ENCODE measurements around the gene MRPL50. TPM values are rescaled to one million over a fixed set of nuclear protein-coding genes. Genes with fewer than 3 reads are reported as not detected.

MRPL50 gene
- polyA plus RNA-seq, 1 of the 3 experiments (the other 2 are of a cell fraction), result 6.3 TPM

DNA sequence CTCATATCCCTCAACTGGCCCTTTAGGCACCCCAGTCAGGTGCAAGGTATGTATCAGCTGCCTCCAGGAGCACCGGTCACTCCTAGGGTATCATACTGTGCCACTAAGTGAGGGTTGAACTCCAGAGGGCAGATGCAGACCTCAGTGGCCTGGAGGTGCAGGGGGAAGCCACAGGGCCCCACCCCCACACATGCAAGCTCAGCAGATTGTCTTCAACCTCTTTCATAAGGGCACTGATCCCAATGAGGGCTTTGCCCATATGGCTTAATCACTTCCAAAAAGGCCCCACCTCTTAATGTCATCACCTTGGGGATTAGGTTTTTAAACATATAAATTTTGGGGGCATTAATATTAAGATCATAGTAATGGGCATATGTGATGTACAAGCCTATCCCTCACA is 41.8 kb downstream of the MRPL50 start (continued):
- TF ChIP-seq SMC3 (IDR thresholded peaks at IDR 0.05; ENCODE audit: low read depth, low read length), result no peak
- no peak for TF ChIP-seq JUND (IDR thresholded peaks at IDR 0.05)
- no peak for TF ChIP-seq CHD2 (IDR thresholded peaks at IDR 0.05; ENCODE audit: low read length, partially characterized antibody)

GRCh38 chr9:101354765-101355708 is 43.4 kb downstream of the MRPL50 start:
- TF ChIP-seq RAD21 (IDR thresholded peaks at IDR 0.05; ENCODE audit: low read length) (no peak), USF1 (IDR thresholded peaks at IDR 0.05; ENCODE audit: borderline replicate concordance, low read depth) (no peak), MAX (IDR thresholded peaks at IDR 0.05; ENCODE audit: low read depth) (no peak), PBX3 (IDR thresholded peaks at IDR 0.05) (no peak), FOXM1 (IDR thresholded peaks at IDR 0.05; ENCODE audit: low read depth) (no peak), CTCF (IDR thresholded peaks at IDR 0.05) (no peak), SIN3A (IDR thresholded peaks at IDR 0.05; ENCODE audit: borderline replicate concordance, low read depth, low read length) (no peak), ELF1 (IDR thresholded peaks at IDR 0.05) (no peak), CHD2 (IDR thresholded peaks at IDR 0.05; ENCODE audit: low read length, partially characterized antibody) (no peak), TEAD4 (IDR thresholded peaks at IDR 0.05; ENCODE audit: borderline replicate concordance, insufficient read depth) (no peak), TCF12 (IDR thresholded peaks at IDR 0.05) (no peak), GATA2 (CRISPR knock-in tag; IDR thresholded peaks at IDR 0.05) (no peak), MEF2A (IDR thresholded peaks at IDR 0.05; ENCODE audit: borderline replicate concordance, low read depth) (no peak), FOXJ3 (CRISPR knock-in tag; IDR thresholded peaks at IDR 0.05) (no peak), NRF1 (IDR thresholded peaks at IDR 0.05; ENCODE audit: low read depth, low read length) (no peak)
- TF ChIP-seq, protein P1, sequence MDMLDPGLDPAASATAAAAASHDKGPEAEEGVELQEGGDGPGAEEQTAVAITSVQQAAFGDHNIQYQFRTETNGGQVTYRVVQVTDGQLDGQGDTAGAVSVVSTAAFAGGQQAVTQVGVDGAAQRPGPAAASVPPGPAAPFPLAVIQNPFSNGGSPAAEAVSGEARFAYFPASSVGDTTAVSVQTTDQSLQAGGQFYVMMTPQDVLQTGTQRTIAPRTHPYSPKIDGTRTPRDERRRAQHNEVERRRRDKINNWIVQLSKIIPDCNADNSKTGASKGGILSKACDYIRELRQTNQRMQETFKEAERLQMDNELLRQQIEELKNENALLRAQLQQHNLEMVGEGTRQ (IDR thresholded peaks at IDR 0.05; ENCODE audit: borderline replicate concordance, low read depth, low read length), result no peak
- TF ChIP-seq, protein P2, sequence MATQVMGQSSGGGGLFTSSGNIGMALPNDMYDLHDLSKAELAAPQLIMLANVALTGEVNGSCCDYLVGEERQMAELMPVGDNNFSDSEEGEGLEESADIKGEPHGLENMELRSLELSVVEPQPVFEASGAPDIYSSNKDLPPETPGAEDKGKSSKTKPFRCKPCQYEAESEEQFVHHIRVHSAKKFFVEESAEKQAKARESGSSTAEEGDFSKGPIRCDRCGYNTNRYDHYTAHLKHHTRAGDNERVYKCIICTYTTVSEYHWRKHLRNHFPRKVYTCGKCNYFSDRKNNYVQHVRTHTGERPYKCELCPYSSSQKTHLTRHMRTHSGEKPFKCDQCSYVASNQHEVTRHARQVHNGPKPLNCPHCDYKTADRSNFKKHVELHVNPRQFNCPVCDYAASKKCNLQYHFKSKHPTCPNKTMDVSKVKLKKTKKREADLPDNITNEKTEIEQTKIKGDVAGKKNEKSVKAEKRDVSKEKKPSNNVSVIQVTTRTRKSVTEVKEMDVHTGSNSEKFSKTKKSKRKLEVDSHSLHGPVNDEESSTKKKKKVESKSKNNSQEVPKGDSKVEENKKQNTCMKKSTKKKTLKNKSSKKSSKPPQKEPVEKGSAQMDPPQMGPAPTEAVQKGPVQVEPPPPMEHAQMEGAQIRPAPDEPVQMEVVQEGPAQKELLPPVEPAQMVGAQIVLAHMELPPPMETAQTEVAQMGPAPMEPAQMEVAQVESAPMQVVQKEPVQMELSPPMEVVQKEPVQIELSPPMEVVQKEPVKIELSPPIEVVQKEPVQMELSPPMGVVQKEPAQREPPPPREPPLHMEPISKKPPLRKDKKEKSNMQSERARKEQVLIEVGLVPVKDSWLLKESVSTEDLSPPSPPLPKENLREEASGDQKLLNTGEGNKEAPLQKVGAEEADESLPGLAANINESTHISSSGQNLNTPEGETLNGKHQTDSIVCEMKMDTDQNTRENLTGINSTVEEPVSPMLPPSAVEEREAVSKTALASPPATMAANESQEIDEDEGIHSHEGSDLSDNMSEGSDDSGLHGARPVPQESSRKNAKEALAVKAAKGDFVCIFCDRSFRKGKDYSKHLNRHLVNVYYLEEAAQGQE (IDR thresholded peaks at IDR 0.05; ENCODE audit: low read depth, low read length), result no peak
- DNase-seq, result no peak
- POLR2A ChIA-PET, result no interaction called here
- Histone ChIP-seq H3F3A (replicated peaks; ENCODE audit: insufficient read depth) (no peaks in the 10 kb centered on the region), H3K9ac (no peak overlapping the region), H3K9me2 (no peaks in the 10 kb centered on the region), H3K4me2 (no peak overlapping the region), H3K27ac (ENCODE audit: low read depth in 2 of 2, low read length in 1 of 2) (no peak overlapping the region), H3K36me3 (replicated peaks in 1 of 2; ENCODE audit: control insufficient read depth in 1 of 2, insufficient read depth in 2 of 2, low read length in 1 of 2) (no peaks in the 10 kb centered on the region), H3K4me1 (ENCODE audit: control insufficient read depth in 1 of 2, insufficient read depth in 2 of 2, low read depth in 1 of 2, low read length in 1 of 2) (no peaks in the 10 kb centered on the region), H3K4me3 (ENCODE audit: low read depth in 2 of 2, low read length in 1 of 2) (no peak overlapping the region), H3K9me3 (no peaks in the 10 kb centered on the region), H3K27me3 (ENCODE audit: insufficient read depth) (no peaks in the 10 kb centered on the region), H3K79me2 (ENCODE audit: insufficient read depth) (no peaks in the 10 kb centered on the region), H4K20me1 (ENCODE audit: insufficient read depth) (no peaks in the 10 kb centered on the region), H2AFZ (ENCODE audit: low read depth) (no peak overlapping the region)
- CTCF ChIA-PET, result interaction anchor here (1.1 kb wide), 1 partner anchor 19 kb away, joined by 4 read pairs; no protein-coding TSS in a partner anchor
- whole genome bisulfite sequencing (ENCODE audit: low lambda C conversion rate), result 18% methylated on average over 7 of the region's 7 CpGs
